Putamen (tissue), 1 donor: ENCODE data around the gene CTSZ.
"Not testable (repeated sequence)": the region's sequence is repeated elsewhere in the genome, so short reads cannot be mapped to it uniquely, and the experiment has no call there.

Source experiments
- DNase-seq: peaks from one replicate; pipeline ENCODE4 v3.0.0-alpha.2; 2016; ENCODE audit warnings: low spot score

CTSZ gene

GRCh38 chr20:58996226-58996611 lies 10.8 kb downstream of the CTSZ start:
- DNase-seq, result no peak

- DNase-seq, result no peak
Measured at GRCh38 chr20:58995461-58996225, 11.4 kb downstream of the CTSZ start.

GRCh38 chr20:58994390-58995159 lies 12.5 kb downstream of the CTSZ start:
- no peak for DNase-seq

GRCh38 chr20:58993332-58994248 lies 13.5 kb downstream of the CTSZ start:
- no peak for DNase-seq

GRCh38 chr20:58992911-58993310 lies 14.1 kb downstream of the CTSZ start:
- no peak for DNase-seq

- DNase-seq, result no peak
Measured at GRCh38 chr20:58991715-58992114, 15.3 kb downstream of the CTSZ start.

- no peak for DNase-seq
Measured at GRCh38 chr20:58990651-58991445, 16.2 kb downstream of the CTSZ start.

- DNase-seq, result no peak
Measured at GRCh38 chr20:58989196-58989595, 17.9 kb downstream of the CTSZ start.

- no peak for DNase-seq
Measured at GRCh38 chr20:58988565-58988882, 18.5 kb downstream of the CTSZ start.

GRCh38 chr20:58987790-58988564 lies 19.1 kb downstream of the CTSZ start:
- no peak for DNase-seq

GRCh38 chr20:58986968-58987517 lies 20.0 kb downstream of the CTSZ start:
- DNase-seq, result no peak

- DNase-seq, result no peak
Measured at GRCh38 chr20:58986286-58986967, 20.6 kb downstream of the CTSZ start.

GRCh38 chr20:58985656-58986055 lies 21.4 kb downstream of the CTSZ start:
- DNase-seq, result no peak

GRCh38 chr20:58984691-58985090 lies 22.4 kb downstream of the CTSZ start:
- no peak for DNase-seq

- not testable (repeated sequence) for DNase-seq
Measured at GRCh38 chr20:58983115-58983468, 24.0 kb downstream of the CTSZ start.

GRCh38 chr20:58982406-58983114 lies 24.5 kb downstream of the CTSZ start:
- DNase-seq, result no peak

- DNase-seq, result no peak
Measured at GRCh38 chr20:58981628-58982364, 25.3 kb downstream of the CTSZ start.

GRCh38 chr20:58980711-58981627 lies 26.1 kb downstream of the CTSZ start, which contains the start of gene NELFCD:
Gene NELFCD (plus strand): TSS chr20:58981256. CDS start chr20:58981310, 54 bp downstream.
- peak; percentile 84 for DNase-seq
